Immature natural killer cell (primary cell): ENCODE data around the gene LCOR. TPM values are rescaled to one million over a fixed set of nuclear protein-coding genes. Genes with fewer than 3 reads are reported as not detected.
"Not testable (repeated sequence)": the region's sequence is repeated elsewhere in the genome, so short reads cannot be mapped to it uniquely, and the experiment has no call there.

Experiments used
- DNase-seq, 3 donors: peaks; one replicate each; pipeline ENCODE4 v3.0.0; 2022; ENCODE audit warnings: mixed read lengths in 1 of 3
- H3K27ac Mint-ChIP-seq, 6 donors: one replicate each; pipeline ENCODE4 v1.8.0; 2020; ENCODE audit warnings: mixed read lengths in 6 of 6, mild to moderate bottlenecking in 5 of 6, inconsistent platforms in 4 of 6, moderate library complexity in 3 of 6
- H3K27me3 Mint-ChIP-seq, 3 donors: one replicate each; pipeline ENCODE4 v1.8.0; 2020 to 2021; ENCODE audit warnings: low read depth in 3 of 3, mild to moderate bottlenecking in 3 of 3, mixed read lengths in 3 of 3, moderate library complexity in 3 of 3, inconsistent platforms in 1 of 3
- H3K36me3 Mint-ChIP-seq, 3 donors: one replicate each; pipeline ENCODE4 v1.8.0; 2020; ENCODE audit warnings: mixed read lengths in 3 of 3, inconsistent platforms in 2 of 3, mild to moderate bottlenecking in 2 of 3
- H3K4me1 Mint-ChIP-seq, 2 donors: one replicate each; pipeline ENCODE4 v1.8.0; 2020; ENCODE audit warnings: inconsistent platforms in 2 of 2, mild to moderate bottlenecking in 2 of 2, mixed read lengths in 2 of 2, moderate library complexity in 1 of 2
- H3K4me3 Mint-ChIP-seq, 5 donors: one replicate each; pipeline ENCODE4 v1.8.0; 2020; ENCODE audit warnings: mild to moderate bottlenecking in 5 of 5, mixed read lengths in 5 of 5, inconsistent platforms in 3 of 5, moderate library complexity in 3 of 5
- H3K9me3 Mint-ChIP-seq, 6 donors: one replicate each; pipeline ENCODE4 v1.8.0; 2020; ENCODE audit warnings: mild to moderate bottlenecking in 6 of 6, mixed read lengths in 6 of 6, inconsistent platforms in 4 of 6, moderate library complexity in 3 of 6
- polyA plus RNA-seq, 3 donors: library from polyadenylated mRNA; unstranded; fragments of 300-500 nt; fragmentation: Illumina TruSeq; gene quantifications; one replicate each; pipeline ENCODE4 v1.2.3, GENCODE V29; 2021

LCOR gene
- polyA plus RNA-seq, 3 donors from 2014 or later: 14.1 to 35.1 (median 27.0) TPM

- not testable (repeated sequence) for H3K4me3 Mint-ChIP-seq, H3K9me3 Mint-ChIP-seq, H3K27me3 Mint-ChIP-seq, H3K36me3 Mint-ChIP-seq, DNase-seq
- H3K27ac Mint-ChIP-seq: peak overlapping the region in 2 of 6 donors; percentile 14 to 34
- H3K4me1 Mint-ChIP-seq: peaks cover 60 to 77% of the 10 kb centered on the region in 2 donors
Measured at GRCh38 chr10:96847356-96847755, 15.3 kb downstream of the LCOR start.

GRCh38 chr10:96850113-96850512, 18.0 kb downstream of the LCOR start:
- H3K27ac Mint-ChIP-seq: peak overlapping the region in 1 of 6 donors; percentile 3
- H3K4me1 Mint-ChIP-seq: peaks cover 61 to 76% of the 10 kb centered on the region in 2 donors

DNA sequence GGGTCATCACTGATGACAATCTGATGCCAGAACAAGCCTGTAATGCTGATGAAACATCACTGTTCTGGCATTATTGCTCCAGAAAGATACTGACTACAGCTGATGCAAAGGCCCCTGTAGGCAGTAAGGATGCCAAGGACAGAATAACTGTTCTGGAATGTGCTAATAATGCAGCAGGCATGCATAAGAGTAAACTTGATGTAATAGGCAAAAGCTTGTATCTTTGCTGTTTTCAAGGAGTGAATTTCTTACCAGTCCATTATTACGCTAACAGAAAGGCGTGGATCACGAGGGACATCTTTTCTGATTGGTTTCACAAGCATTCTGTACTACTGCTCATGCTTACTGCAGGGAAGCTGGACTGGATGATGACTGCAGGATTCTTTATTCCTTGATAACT, 18.7 kb downstream of the LCOR start:
- Mint-ChIP-seq H3K4me3 (no peak overlapping the region), H3K36me3 (peaks cover 0 to 3% (median 0%) of the 10 kb centered on the region in 3 donors), H3K4me1 (peaks cover 58 to 72% of the 10 kb centered on the region in 2 donors), H3K27me3 (peaks cover 0 to 1% (median 0%) of the 10 kb centered on the region in 3 donors), H3K27ac (peak overlapping the region in 2 of 6 donors; percentile 50 to 56), H3K9me3 (no peaks in the 10 kb centered on the region)
- DNase-seq: no peak

More at GRCh38 chr10:96850113-96850512, 18.0 kb downstream of the LCOR start:
- Mint-ChIP-seq H3K27me3 (peaks cover 0 to 1% (median 0%) of the 10 kb centered on the region in 3 donors), H3K4me3 (no peak overlapping the region), H3K36me3 (peaks cover 0 to 3% (median 0%) of the 10 kb centered on the region in 3 donors), H3K9me3 (no peaks in the 10 kb centered on the region)
- no peak for DNase-seq

GRCh38 chr10:96851281-96851680, 19.2 kb downstream of the LCOR start:
- Mint-ChIP-seq H3K4me1 (peaks cover 59 to 69% of the 10 kb centered on the region in 2 donors), H3K27me3 (peaks cover 0 to 1% (median 0%) of the 10 kb centered on the region in 3 donors), H3K36me3 (peaks cover 0 to 3% (median 0%) of the 10 kb centered on the region in 3 donors), H3K27ac (peak overlapping the region in 3 of 6 donors; percentile 6 to 56 (median 50)), H3K4me3 (no peak overlapping the region), H3K9me3 (no peaks in the 10 kb centered on the region)
- no peak for DNase-seq

DNA sequence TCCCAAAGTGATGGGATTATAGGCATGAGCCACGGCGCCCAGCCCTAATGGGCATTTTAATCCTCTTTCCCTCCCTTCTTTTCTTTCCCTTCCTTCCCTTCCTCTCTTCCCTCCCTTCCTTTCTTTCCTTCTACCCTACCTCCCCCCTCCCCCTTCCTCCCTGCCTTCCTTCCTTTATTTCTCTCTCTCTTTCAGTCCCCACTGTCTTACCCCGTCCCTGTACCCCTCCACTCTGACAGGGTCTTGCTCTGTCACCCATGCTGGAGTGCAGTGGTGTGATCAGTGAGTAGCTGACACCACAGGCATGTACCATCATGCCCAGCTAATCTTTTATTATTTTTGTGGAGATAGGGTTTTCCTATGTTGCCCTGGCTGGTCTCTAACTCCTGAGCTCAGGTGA, 24.2 kb downstream of the LCOR start:
- DNase-seq: no peak
- Mint-ChIP-seq H3K27ac (no peak overlapping the region), H3K9me3 (no peaks in the 10 kb centered on the region), H3K27me3 (no peaks in the 10 kb centered on the region), H3K36me3 (no peaks in the 10 kb centered on the region), H3K4me3 (no peak overlapping the region), H3K4me1 (peaks cover 70 to 80% of the 10 kb centered on the region in 2 donors)

DNA sequence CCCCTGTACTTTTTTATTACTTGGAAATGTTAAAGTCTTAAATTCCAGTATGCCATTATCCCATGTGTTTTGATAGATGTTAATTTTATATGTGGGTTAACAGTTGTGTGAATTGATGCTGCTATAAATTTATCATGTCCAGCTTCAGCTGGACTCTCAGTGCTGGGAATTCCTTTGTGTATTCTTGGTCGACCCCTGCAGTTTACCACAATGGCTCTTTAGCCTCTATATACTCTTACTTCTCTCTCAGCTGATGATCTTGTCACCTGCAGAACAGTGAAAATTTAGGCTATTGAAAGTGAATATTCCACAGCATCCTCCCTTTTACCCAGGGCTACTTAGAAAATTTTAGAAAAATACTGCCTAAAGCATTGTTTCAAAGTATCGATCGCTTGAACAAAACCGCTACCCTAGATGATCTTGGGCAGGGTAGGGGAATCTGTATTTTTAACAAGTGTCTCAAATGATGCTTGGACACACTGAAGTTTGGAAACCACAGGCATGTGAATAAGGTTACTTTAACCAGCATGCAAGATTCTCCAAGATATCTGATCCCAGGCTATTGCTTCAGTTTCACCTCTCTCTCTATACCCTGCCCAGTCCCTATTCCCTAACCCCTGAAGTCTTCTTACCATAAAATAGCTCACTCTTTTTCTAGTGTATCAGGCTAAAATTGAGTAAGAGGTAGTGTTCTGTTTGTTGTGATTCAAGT, 25.4 kb downstream of the LCOR start:
- H3K36me3 Mint-ChIP-seq: no peaks in the 10 kb centered on the region
- H3K4me1 Mint-ChIP-seq: peaks cover 71 to 82% of the 10 kb centered on the region in 2 donors
- peak overlapping the region in 1 of 5 donors; percentile 5 for H3K4me3 Mint-ChIP-seq

GRCh38 chr10:96858038-96858705, 26.1 kb downstream of the LCOR start:
- Mint-ChIP-seq H3K36me3 (no peaks in the 10 kb centered on the region), H3K4me3 (no peak overlapping the region)

More for the DNA sequence above, 25.4 kb downstream of the LCOR start:
- H3K9me3 Mint-ChIP-seq: no peaks in the 10 kb centered on the region
- H3K27ac Mint-ChIP-seq: peak overlapping the region in 5 of 6 donors; percentile 0 to 39 (median 8)
- no peak for DNase-seq
- H3K27me3 Mint-ChIP-seq: no peaks in the 10 kb centered on the region

DNA sequence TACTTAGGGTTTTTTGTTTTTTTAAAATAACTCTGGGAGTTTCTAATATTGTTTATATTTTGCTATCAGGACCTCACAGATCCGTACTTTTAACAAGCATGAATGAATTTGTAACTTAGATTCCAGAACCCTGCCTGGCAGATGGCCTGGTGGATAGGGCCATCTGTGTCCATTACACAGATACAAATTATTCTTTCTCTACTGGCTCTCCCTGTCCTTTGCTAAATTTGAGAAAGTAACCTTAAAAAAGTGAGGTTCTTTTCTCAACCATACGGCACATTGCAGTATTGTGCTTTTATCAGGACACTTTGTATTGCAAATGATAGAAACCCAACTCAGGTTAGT, 26.6 kb downstream of the LCOR start:
- Mint-ChIP-seq H3K27ac (peak overlapping the region in 4 of 6 donors; percentile 8 to 81 (median 34)), H3K9me3 (no peaks in the 10 kb centered on the region), H3K27me3 (no peaks in the 10 kb centered on the region), H3K36me3 (no peaks in the 10 kb centered on the region), H3K4me1 (peaks cover 65 to 75% of the 10 kb centered on the region in 2 donors), H3K4me3 (no peak overlapping the region)
- DNase-seq: no peak

More at GRCh38 chr10:96858038-96858705, 26.1 kb downstream of the LCOR start:
- Mint-ChIP-seq H3K4me1 (peaks cover 67 to 75% of the 10 kb centered on the region in 2 donors), H3K9me3 (no peaks in the 10 kb centered on the region), H3K27me3 (no peaks in the 10 kb centered on the region), H3K27ac (peak overlapping the region; percentile 3 to 81 (median 32))
- DNase-seq: no peak

DNA sequence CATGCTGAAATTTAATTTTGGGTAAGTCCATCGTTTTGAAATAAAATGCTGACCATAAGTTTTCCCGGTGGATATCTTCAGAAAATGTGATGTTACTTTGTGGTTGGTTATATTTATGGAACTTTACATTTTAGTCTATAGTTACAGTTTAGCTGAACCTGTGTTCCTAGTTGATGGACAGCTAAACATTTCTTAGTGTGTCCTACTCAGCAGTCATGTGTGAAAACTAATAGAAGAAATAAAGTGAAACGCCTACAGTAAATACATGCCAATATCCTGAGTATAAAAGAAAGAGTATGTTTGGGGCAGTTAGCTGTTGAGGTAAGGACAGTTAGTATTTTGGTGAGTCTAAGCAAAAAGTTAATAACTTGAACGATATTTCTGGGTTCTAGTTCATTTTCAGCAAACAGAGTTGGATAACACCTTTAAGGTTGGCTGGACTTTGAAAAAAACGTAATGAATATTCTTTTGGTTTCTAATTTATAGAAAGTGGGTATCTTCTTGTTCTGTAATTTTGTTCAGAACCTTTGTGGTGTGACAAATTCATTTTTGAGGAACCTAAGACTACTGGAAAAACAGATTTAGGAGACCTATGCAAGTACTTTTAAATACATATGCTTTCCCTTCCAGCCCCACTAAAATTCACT, 28.7 kb downstream of the LCOR start:
- H3K36me3 Mint-ChIP-seq: no peaks in the 10 kb centered on the region
- no peak overlapping the region for H3K4me3 Mint-ChIP-seq
- peaks cover 0 to 2% (median 0%) of the 10 kb centered on the region in 3 donors for H3K27me3 Mint-ChIP-seq
- DNase-seq: no peak
- no peaks in the 10 kb centered on the region for H3K9me3 Mint-ChIP-seq
- peak overlapping the region in 3 of 6 donors; percentile 32 to 35 (median 33) for H3K27ac Mint-ChIP-seq
- peaks cover 62 to 80% of the 10 kb centered on the region in 2 donors for H3K4me1 Mint-ChIP-seq

DNA sequence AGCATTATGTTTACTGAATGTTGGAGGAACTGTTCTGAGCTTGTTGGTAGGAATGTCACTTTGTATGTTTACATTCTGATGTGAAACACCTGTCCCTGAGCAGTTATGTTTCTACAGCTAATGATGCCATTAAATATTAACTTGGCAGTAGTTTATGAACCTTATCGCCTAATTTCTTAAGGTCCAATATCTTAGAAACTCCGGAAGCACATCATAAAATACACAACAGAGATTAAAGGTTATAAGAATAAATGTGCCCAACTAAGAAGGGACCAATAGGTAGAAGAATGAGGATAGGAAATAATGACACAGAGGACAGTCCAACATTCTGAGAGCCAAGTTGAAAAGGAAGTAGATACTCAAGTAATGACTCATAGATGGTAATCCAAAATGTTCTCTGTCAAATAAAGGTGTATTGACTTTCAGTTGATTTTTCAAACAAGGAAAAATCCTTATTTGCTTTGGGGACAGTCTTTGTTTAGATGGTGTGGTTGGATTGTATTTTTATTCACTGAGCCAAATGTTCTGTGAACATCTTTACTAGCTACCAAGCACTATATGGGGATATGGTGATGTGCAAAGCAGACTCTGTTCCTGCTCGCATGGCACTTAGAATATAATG, 31.9 kb downstream of the LCOR start:
- Mint-ChIP-seq H3K4me3 (no peak overlapping the region), H3K36me3 (no peaks in the 10 kb centered on the region), H3K4me1 (peaks cover 45 to 67% of the 10 kb centered on the region in 2 donors), H3K9me3 (no peaks in the 10 kb centered on the region), H3K27ac (peak overlapping the region in 3 of 6 donors; percentile 6 to 14 (median 11)), H3K27me3 (peaks cover 0 to 2% (median 0%) of the 10 kb centered on the region in 3 donors)
- no peak for DNase-seq

GRCh38 chr10:96873086-96873485, 41.0 kb downstream of the LCOR start:
- no peaks in the 10 kb centered on the region for H3K9me3 Mint-ChIP-seq
- H3K36me3 Mint-ChIP-seq: no peaks in the 10 kb centered on the region
- DNase-seq: no peak
- H3K4me3 Mint-ChIP-seq: no peak overlapping the region
- peaks cover 0 to 1% (median 0%) of the 10 kb centered on the region in 3 donors for H3K27me3 Mint-ChIP-seq
- H3K4me1 Mint-ChIP-seq: peaks cover 55 to 76% of the 10 kb centered on the region in 2 donors
- H3K27ac Mint-ChIP-seq: peak overlapping the region in 1 of 6 donors; percentile 69

DNA sequence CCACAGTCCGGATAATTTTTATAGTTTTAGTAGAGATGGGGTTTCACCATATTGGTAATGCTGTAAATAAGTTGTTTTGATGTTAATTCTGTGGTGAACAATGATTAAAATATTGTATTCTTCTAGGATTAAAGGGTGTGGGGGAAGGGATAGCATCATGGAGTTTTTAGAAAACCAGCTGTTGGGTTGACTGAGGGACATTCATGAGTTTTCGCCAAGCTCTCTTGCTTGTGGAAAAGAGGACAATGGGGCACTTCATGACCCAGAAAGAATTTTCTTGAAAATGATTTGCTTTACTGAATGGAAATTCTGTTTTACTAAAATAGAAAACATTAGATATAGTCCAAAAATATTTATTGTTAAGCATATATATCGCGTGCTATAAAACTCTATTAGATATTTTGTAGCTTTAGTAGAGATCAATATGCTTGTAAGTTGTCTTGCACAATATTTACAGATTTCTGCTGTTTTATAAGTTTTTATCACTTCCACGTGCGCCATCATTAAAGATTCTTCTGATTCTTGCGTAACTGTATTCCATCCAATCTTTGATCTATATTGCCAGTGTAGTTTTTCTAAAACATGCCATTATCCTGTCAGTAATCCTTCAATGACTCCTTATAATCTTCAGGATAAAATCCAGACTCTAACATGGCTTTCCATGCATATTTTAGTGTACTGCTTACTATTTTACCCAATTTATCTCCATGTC, 41.8 kb downstream of the LCOR start:
- Mint-ChIP-seq H3K36me3 (no peaks in the 10 kb centered on the region), H3K9me3 (no peaks in the 10 kb centered on the region), H3K27ac (no peak overlapping the region), H3K4me1 (peaks cover 59 to 78% of the 10 kb centered on the region in 2 donors), H3K27me3 (peaks cover 0 to 1% (median 0%) of the 10 kb centered on the region in 3 donors), H3K4me3 (peak overlapping the region in 1 of 5 donors; percentile 42)
- DNase-seq: no peak

DNA sequence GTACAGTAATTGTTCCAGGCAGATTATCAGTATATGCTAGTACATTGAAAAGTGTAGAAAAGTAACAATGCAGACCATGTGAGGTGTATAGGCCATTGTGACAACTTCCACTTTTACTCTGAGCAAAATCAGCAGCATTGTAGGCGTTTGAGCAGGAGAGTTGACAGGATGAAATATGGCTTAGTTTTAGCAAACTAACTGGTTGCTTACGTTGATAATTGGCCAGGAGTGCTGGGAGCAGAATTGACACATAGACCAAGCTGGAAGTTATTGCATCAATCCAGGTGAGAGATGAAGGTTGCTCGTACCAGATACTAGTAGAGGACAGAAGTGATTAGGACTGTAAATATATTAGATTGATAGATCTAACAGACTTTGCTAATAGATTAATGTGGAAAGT, 46.0 kb downstream of the LCOR start:
- peak overlapping the region in 2 of 6 donors; percentile 0 to 24 for H3K27ac Mint-ChIP-seq
- H3K4me3 Mint-ChIP-seq: no peak overlapping the region
- H3K9me3 Mint-ChIP-seq: no peaks in the 10 kb centered on the region
- H3K36me3 Mint-ChIP-seq: no peaks in the 10 kb centered on the region
- DNase-seq: no peak
- H3K4me1 Mint-ChIP-seq: peaks cover 61 to 87% of the 10 kb centered on the region in 2 donors
- peaks cover 0 to 1% (median 0%) of the 10 kb centered on the region in 3 donors for H3K27me3 Mint-ChIP-seq
